GM20000 (cell line): ENCODE measurements around the gene GPR35.

Experiments
- DNase-seq: peaks from one replicate; pipeline ENCODE4 v3.0.0; 2012; ENCODE audit warnings: low spot score
- TF ChIP-seq, protein P1 (sequence below): IDR thresholded peaks from 2 replicates; pipeline ENCODE4 v1.5.1; 2012; ENCODE audit warnings: mild to moderate bottlenecking, control low read depth; ENCODE audit errors: extremely low read depth, missing control alignments

GPR35 gene

GRCh38 chr2:240637116-240637900 lies 12.0 kb downstream of the GPR35 start:
- DNase-seq = no peak
- TF ChIP-seq, protein P1, sequence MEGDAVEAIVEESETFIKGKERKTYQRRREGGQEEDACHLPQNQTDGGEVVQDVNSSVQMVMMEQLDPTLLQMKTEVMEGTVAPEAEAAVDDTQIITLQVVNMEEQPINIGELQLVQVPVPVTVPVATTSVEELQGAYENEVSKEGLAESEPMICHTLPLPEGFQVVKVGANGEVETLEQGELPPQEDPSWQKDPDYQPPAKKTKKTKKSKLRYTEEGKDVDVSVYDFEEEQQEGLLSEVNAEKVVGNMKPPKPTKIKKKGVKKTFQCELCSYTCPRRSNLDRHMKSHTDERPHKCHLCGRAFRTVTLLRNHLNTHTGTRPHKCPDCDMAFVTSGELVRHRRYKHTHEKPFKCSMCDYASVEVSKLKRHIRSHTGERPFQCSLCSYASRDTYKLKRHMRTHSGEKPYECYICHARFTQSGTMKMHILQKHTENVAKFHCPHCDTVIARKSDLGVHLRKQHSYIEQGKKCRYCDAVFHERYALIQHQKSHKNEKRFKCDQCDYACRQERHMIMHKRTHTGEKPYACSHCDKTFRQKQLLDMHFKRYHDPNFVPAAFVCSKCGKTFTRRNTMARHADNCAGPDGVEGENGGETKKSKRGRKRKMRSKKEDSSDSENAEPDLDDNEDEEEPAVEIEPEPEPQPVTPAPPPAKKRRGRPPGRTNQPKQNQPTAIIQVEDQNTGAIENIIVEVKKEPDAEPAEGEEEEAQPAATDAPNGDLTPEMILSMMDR = no peak

DNA sequence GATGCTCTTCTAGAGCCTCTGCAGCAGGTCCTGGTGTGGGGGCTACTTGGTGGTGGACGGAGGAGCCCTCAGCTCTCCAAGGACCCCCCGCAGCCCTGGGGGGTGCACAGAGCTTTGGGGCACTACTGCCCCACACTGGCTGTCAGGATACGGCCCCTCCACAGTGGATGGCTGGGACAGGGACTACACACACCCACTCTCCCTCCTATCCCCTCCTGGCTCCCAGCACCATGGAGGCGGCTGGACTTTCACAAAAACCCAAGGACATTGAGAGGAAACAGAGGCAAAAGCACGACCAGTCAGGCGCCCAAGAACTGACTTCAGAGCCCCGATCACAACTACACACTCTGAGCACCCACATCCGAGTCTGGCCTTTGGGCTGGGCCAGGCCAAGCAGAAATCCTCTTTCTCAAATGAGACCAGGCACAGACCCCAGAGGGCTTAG lies 12.6 kb downstream of the GPR35 start:
- TF ChIP-seq, protein P1 = no peak

GRCh38 chr2:240638512-240639160 lies 13.4 kb downstream of the GPR35 start:
- TF ChIP-seq, protein P1 = no peak
- no peak for DNase-seq

More for the DNA sequence above, 12.6 kb downstream of the GPR35 start:
- no peak for DNase-seq

DNA sequence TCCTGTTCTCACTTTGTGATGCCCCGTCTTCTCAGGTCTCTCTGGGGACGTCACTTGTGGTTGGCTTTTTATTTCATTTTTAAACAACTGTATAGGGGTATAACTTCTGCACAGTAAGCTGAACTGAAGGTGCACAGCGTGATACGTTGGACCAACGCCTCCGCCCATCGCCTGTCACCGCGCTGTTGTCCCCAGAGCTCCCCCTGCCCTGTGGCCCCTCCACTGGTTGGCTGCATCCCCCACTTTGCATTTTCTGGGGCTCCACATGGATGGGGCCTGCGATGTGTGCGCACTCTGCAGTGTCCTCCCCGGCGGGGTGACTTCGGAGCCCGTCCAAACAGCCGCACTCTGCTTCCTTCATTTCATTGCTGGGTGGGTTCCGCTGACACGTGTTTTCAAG lies 14.3 kb downstream of the GPR35 start:
- TF ChIP-seq, protein P1 = no peak
- DNase-seq = no peak

DNA sequence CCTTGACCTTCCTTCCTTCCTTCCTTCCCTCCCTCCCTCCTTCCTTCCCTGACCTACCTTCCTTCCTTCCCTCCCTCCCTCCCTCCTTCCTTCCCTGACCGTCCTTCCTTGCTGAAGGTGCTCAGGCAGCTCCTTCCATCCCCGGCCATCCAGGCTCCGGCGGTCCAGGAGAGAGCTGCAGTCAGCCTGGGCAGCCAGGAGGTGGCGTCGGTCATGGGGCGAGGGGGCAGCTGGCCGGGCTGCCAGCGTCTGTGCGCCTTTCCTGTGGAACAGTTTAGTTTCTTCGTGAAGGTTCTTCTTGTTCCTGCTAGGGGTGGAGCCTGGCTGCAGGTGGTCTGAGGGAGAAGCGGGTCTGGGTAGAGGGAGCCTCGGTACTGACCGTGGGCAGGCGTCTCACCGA lies 15.7 kb downstream of the GPR35 start:
- TF ChIP-seq, protein P1 = no peak
- no peak for DNase-seq

- DNase-seq = peak; percentile 7
- TF ChIP-seq, protein P1 = no peak
Measured at GRCh38 chr2:240642061-240642805, 17.0 kb downstream of the GPR35 start.

DNA sequence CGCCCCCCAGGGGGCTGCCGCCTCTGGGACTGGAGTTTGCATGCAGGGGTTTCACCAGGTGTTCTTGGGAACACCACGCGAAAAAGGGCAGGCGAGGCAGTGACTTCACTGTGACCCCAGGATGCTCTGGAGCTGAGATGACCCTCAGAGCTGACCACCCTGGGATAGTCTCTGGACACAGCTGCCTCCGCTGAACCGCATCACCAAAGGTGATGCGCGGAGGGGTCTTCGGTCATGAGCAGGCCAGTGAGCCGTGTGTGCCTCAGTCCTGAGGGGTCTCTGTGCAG lies 17.5 kb downstream of the GPR35 start:
- TF ChIP-seq, protein P1 = no peak
- no peak for DNase-seq
